C1 segment of cervical spinal cord (tissue), 14 donors: ENCODE data around the gene FAM222B.

Source experiments
- DNase-seq, 14 donors: peaks; one replicate each; lab custom pipeline; 2025; lab: John Stamatoyannopoulos, UW

Gene FAM222B

DNA sequence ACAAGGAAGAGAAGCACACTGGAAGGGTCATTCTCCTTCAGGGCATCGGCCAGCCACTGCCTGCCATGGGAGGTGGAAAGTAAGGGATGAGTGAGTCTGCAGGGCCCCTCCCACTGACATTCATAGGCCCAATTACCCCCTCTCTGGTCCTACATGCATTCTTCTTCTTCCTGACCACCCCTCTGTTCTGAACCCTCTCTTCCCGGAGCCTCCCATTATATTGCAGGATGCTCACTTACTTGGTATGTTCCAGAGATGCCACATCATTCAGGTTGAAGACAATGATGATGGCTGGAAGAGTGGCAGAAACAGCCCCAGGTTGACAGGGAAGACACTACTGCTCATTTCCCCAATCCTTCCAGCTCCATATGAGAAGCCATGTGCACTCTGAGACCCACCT lies 127.4 kb downstream of the FAM222B start:
- DNase-seq = no peak

GRCh38 chr17:28714281-28714680 lies 128.3 kb downstream of the FAM222B start:
- DNase-seq = no peak

- no peak for DNase-seq
Observed at GRCh38 chr17:28712705-28713415, 129.7 kb downstream of the FAM222B start.

- DNase-seq = peak in 1 of 14 donors; percentile 33
Observed at GRCh38 chr17:28712032-28712704, 130.4 kb downstream of the FAM222B start.

DNA sequence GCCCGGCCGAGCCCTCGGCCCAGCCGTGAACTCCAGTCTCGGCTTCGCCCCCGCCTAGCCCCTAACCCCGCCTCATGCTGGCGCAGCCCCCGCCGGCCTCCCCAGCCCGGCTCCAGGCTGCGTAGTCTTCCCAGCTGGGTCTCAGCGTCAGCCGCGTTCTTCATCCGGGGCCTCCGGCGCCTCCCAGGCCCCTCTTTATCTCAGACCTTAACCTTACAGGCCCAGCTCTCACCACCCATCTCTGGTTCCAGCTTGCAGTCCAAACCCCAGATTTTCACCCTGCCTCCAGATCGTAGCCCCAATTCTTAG lies 130.9 kb downstream of the FAM222B start, which contains the start of gene PROCA1:
TSS of gene PROCA1 (minus strand) at position 166 of the 309 bp plus-strand sequence. CDS start 228 bp downstream, outside the sequence.
- DNase-seq = no peak

DNA sequence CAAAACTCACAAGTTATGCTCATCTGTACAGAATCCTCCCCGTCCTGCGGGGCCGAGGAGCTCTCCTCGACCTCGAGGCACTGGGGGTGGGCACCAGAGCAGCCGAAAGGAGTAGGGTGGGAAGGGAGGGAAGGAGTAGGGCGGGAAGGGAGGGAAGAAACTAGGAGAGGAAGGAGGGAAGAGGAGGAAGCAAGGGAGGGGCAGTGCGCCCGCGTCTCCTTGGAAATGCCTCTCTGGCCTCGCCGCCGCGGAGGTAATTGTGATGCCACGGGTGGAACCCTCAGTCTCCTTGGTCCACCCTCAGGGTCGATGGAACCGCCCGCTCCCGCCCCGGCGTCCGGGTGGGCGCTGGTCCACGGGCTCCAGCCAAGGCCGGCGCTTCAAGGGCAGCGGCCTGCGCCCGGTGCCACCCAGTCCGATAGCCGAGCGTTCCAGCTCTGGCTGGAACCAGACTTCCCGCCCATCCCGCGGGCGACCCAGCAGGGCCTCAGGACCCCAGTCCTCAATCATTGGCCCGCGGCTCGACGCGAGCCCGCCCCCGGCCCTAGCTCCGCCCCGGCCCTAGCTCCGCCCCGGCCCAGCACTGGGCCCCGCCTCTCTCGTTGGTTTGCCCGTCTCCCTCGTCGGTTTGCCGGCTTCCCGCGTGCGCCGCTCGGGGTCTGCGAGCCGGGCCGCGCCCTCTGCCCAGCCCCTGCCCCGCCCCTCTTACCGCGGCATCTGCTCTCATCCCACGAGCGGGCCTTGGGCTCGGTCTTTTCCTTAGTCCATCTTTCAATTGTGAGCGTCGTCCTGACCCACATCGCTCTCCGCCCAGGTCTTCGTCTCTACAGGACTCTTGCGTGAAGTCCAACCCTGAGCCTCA lies 131.5 kb downstream of the FAM222B start:
- peak in 13 of 14 donors; percentile 45 to 88 (median 81) for DNase-seq

- DNase-seq = no peak
Observed at GRCh38 chr17:28707339-28707720, 135.3 kb downstream of the FAM222B start.

GRCh38 chr17:28706471-28707338 lies 135.9 kb downstream of the FAM222B start:
- no peak for DNase-seq
